HG03196 (cell line): ENCODE measurements around the gene ARL10.

Source experiments
- ATAC-seq: cut with Tn5 transposase; IDR thresholded peaks from one replicate; pipeline ENCODE4 v1.9.1; 2021; ENCODE audit not compliant: unreplicated experiment

ARL10 gene, protein sequence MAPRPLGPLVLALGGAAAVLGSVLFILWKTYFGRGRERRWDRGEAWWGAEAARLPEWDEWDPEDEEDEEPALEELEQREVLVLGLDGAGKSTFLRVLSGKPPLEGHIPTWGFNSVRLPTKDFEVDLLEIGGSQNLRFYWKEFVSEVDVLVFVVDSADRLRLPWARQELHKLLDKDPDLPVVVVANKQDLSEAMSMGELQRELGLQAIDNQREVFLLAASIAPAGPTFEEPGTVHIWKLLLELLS

GRCh38 chr5:176365351-176366231 lies at the start of gene ARL10:
TSS of gene ARL10 (plus strand) at chr5:176365487. CDS start at chr5:176365564, 77 bp downstream.
- ATAC-seq, result peak; percentile 28

DNA sequence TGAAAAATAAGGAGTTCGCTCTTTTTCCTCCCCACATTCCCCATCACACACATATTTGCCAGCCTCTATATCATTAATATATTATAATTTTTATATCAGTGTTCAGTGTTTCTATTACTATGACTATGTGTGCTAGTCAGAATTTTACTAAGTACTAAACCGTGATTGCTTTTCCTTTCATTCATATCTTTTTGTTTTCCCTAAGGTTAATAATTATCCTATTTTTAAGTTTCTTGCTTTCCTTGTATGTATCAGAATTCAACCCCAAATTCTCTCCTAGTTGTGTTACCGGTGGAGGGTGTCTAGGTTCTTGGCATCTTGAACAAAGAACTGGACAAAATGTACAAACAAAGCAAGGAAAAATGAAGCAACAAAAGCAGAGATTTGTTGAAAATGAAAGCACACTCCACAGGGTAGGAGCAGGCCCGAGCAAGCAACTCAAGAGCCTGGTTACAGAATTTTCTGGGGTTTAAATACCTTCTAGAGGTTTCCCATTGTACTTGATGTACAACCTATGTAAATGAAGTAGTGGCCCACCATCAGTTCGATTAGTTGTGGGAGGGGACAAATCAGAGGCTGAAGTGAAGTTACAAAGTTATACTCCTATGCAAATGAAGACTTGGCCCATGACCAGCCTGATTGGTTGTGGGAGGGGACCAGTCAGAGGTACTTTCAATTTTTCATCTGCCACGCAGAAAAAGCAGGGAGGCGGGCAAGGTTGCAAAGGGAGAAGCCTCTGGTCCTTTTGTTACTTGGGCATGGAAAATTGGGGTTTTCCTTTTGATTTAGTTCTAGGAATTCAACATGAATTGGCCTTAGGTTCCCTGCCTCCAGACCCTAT lies 47.5 kb upstream of the ARL10 start:
- ATAC-seq, result no peak

GRCh38 chr5:176319827-176320554 lies 45.3 kb upstream of the ARL10 start:
- ATAC-seq, result no peak

DNA sequence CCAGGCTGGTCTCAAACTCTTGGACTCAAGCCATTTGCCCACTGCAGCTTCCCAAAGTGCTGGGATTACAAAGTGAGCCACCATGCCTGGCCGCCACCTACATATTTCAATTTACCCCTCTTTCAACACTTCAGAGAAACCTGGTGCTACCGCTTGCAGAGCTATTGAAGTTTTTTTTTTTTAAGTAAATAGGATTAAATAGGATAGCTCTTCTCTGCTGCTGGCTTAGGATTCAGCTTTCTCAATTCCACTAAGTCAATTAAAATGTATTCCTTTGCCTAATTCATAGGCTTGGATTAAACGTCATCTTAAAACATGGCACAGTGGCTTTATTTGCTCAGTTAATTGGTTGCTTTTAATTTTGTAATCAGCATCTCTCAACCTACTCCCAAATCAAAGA lies 44.7 kb upstream of the ARL10 start:
- ATAC-seq, result no peak

- ATAC-seq, result no peak
Measured at GRCh38 chr5:176334031-176334770, 31.1 kb upstream of the ARL10 start.

DNA sequence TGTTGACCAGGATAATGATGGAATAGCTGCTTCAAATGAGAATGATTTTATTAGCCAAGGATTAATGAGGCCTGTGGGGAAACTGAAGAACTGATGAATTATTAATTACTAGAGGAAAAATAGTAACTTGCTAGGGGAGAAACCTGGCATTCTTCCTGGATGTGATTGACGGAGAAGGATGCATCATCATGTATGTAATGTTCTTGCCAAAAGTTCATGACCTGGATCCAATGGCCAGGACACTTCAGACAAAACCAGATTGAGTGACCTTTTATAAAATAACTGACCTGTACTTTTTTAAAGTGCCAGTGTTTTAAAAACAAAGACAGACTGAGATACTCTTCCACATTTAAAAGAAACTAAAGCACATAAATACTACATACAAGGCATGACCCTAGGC lies 27.4 kb upstream of the ARL10 start:
- no peak for ATAC-seq

DNA sequence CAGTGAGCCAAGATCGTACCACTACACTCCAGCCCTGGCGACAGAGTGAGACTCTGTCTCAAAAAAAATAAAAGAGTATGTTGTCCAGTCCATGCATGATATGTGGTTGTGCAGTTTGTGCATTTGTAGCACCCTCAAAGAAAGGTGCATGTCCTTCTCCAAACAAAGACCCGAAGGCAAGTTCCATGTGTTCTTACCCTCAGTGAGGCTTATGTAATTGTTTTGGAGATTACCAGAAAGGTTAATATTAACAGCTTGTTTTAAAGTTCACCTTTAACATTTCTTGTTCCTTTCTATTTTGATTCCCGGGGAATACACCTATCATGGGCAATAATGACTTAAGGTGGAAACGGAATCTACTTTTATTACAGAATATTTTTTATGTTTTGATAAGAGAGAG lies 26.0 kb upstream of the ARL10 start:
- ATAC-seq, result no peak

GRCh38 chr5:176341325-176342157 lies 23.7 kb upstream of the ARL10 start:
- ATAC-seq, result no peak

- ATAC-seq, result no peak
Measured at GRCh38 chr5:176342158-176342483, 23.2 kb upstream of the ARL10 start.

DNA sequence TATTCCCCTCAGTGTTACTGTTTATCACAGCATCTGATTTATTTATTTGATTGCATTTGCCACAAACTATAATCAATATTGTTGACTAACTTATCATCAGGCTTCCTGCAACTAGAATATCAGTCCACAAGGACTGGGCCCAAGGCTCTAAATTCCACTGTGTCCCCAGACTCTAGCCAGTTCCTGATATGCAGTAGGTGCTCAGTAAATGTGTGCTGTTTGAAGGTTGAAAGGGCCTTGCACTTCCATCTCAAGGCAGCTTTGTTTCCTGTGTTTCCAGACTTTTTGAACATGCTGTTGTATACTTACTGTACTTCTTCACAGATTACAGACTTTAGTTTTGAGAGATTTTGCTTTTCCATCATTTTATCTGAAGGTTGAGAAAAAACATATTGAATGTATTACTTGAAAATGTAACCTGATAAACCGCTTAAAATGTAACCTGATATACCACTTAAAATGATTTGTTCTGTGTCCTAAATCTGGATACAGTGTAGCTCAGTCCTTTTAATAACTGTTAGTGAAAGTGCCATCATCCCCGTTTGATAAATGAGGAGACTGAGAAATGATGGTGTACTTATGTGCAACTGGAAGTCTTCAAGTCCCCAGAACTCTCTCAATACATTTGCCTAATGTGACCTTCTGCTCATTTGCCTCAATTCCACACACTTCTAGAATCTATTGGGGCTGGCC lies 22.4 kb upstream of the ARL10 start:
- no peak for ATAC-seq

- ATAC-seq, result no peak
Measured at GRCh38 chr5:176350416-176350815, 14.9 kb upstream of the ARL10 start.

GRCh38 chr5:176352116-176352878 lies 13.0 kb upstream of the ARL10 start:
- no peak for ATAC-seq

GRCh38 chr5:176353533-176353932 lies 11.8 kb upstream of the ARL10 start:
- no peak for ATAC-seq

- no peak for ATAC-seq
Measured at GRCh38 chr5:176355400-176356178, 9.7 kb upstream of the ARL10 start.

DNA sequence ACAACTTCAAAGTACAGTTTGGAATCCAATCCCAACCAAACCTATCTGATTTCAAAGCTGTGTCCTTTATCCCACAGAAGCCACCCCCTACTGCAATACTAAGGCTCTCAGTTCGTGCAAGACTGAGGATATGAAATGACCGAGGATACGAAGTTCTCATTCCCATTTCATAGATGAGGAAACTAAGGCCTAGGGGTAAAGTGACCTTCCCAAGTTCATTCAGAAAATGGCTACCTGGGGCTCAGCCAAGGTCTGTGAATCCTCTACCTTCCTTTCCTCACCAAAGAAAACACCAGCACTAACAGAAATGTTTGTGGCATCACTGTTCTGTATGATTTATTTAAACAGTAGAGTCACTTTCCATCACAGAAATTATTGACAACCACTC lies 9.1 kb upstream of the ARL10 start:
- no peak for ATAC-seq

DNA sequence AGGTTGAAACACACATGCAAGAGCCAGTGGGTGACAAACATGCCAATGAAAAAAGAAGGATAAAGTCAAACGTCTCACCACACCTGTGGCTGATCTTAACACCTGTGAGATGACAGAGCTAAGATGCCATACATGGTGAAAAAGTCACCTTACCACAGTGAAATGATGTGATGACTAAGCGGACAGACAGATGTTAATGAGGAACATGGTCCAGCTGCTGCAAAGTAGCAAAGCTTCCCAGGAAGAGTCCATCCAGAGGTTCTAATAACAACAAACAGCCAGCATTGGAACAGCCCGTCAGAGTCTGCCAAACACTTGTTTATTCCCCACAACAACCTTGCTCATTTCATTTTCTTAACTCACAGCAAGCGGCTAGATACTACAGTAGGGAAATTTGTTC lies 5.6 kb upstream of the ARL10 start:
- no peak for ATAC-seq

- ATAC-seq, result no peak
Measured at GRCh38 chr5:176360894-176361436, 4.3 kb upstream of the ARL10 start.
